Coronary artery (tissue), 2 donors: ENCODE measurements around the gene EN1.

ENCODE experiments used
- DNase-seq: peaks from one replicate; pipeline ENCODE4 v3.0.0-alpha.2; 2017; ENCODE audit warnings: low spot score
- H3K27ac ChIP-seq, 2 donors: fragments of 200-600 bp; sonication (generic); one replicate each; pipeline ENCODE4 v1.5.1; 2016 to 2019
- H3K4me3 ChIP-seq: fragments of 200-600 bp; sonication (generic); 2 replicates; pipeline ENCODE4 v1.5.1; 2016; ENCODE audit warnings: mild to moderate bottlenecking, moderate library complexity
- CTCF ChIP-seq: fragments of 200-600 bp; sonication (generic); IDR thresholded peaks from one replicate; pipeline ENCODE4 v1.5.1; 2019; ENCODE audit warnings: antibody characterized with exemption

Gene EN1

DNA sequence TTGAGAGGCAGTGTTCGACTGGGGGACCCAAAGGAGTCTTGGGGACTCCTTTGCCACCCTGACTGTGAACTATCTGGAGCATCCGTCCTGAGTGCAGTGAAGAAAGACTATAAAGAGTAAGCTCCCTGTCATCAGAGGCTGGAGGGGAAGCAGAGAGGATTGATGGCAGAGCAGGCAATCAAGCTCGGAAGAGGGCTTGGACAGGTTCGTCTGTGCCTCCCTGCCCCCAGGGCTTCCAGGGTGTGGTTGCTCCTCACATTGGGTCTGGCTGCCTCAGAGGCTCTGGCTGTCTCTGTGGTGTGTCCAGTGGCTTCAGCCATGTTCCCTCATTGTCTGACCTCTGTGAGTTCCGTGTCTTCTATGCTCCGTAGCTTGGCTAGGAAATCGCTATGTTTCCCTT lies 13.8 kb upstream of the EN1 start:
- TF ChIP-seq CTCF = no peak
- no peak for DNase-seq
- H3K4me3 ChIP-seq = no peak overlapping the region
- no peak overlapping the region for H3K27ac ChIP-seq

- TF ChIP-seq CTCF = no peak
- peak; percentile 36 for DNase-seq
- Histone ChIP-seq H3K4me3 (no peak overlapping the region), H3K27ac (no peak overlapping the region)
These were observed 13.1 kb upstream of the EN1 start for GRCh38 chr2:118860506-118860905.

DNA sequence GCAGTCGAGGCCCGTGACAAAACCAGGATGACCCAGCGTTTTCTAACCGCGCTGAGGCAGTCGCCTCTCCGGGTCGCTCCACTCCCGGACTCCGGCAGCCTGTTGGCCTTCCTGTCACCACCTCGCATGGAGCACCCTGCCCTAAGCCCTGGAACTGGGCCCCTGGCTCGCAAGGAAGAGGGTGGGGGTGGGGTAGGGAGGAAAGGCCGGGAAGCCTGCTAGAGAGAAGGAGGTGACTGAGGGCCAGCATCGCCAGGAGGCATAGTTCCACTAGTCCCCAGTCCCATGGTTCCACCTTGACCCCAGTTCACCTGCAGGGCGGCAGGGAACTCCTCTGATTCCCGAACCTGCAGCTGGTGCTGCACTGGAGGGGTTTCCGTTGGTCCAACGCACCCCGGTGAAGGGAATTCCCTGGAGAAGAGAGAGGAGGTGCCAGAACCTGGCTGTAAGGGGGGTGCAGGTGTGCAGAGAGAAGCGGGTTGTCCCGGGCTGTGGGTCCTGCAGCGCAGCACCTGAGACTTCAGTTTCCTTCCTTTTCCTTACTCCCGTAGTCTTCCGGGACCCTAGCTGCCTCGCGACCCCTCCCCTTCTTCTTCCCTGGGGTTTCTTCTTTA lies 11.8 kb upstream of the EN1 start:
- H3K27ac ChIP-seq = no peak overlapping the region
- H3K4me3 ChIP-seq = no peak overlapping the region
- DNase-seq = peak; percentile 65
- TF ChIP-seq CTCF = no peak

DNA sequence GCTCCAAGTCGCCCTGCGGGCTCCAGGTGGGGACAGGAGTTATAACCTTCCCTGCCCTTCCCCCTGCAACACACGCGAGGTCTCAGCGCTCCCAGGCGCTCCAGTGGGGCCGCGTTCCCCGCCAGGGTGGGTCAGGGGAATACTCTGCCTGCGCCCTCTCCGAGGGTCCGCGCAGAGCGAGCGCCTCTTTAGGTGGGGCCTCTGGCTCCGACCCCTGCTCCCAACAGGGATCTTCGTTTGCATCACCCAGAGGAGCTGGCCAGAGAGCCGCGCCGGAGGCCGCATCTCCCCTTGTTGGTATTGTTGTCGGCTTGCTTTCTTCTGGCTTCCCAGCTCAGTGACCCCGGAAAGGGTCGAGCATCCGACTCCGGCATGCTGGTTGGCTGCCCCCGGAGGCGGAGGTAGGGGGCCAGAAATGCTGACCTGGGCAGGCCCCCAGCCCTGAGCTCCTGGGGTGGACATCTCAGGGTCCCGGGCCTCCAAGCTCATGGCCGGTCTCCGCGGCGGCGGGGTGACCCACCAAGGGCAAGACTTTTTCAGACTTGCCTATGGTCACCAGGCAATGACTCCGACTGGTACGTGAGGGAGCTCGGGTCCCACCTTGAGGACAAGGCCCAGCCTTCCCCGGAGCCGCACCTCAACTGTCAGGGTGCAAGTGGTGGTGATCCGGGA lies 11.2 kb upstream of the EN1 start:
- peak; percentile 68 for DNase-seq
- Histone ChIP-seq H3K27ac (no peak overlapping the region), H3K4me3 (no peak overlapping the region)
- TF ChIP-seq CTCF = no peak

DNA sequence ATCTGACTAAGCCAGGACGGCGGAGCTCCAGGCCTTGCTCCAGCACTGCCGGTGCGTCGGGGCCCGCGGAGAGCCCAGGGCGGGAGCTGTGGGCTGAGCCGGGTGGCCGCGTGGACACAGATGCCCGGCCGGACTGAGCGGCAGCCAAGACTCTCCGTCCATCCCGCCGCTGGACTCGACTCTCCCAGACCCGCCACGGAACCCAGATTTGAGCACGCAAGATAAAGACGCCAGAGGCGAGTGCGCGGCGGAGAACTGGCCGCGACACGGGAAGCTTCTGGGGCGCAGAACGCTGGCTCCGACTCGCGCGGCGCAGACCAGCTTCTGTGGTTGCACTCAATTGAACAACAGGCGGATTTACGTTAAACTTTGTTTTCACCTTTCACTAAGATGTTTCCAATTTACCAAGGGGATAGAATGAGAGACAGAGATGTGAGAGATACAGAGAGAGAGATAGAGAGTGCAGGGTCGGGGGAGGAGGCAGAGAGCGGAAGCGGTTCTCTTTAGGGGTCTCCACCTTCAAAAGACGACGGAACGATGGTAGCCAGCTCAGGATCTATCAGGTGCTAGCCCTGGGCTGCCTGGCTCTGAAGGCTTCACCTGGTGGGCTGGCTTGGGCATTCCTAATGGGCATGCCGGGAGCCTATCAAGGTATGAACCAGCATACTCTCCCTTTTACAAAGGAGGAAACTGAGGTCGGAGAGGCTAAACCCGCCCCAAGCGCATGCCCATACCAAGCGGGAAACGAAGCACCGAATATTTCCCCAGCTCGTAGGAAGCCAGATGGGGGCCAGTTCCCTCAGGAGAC lies 10.4 kb upstream of the EN1 start:
- Histone ChIP-seq H3K4me3 (peak overlapping the region; percentile 18), H3K27ac (no peak overlapping the region)
- DNase-seq = no peak
- TF ChIP-seq CTCF = no peak

DNA sequence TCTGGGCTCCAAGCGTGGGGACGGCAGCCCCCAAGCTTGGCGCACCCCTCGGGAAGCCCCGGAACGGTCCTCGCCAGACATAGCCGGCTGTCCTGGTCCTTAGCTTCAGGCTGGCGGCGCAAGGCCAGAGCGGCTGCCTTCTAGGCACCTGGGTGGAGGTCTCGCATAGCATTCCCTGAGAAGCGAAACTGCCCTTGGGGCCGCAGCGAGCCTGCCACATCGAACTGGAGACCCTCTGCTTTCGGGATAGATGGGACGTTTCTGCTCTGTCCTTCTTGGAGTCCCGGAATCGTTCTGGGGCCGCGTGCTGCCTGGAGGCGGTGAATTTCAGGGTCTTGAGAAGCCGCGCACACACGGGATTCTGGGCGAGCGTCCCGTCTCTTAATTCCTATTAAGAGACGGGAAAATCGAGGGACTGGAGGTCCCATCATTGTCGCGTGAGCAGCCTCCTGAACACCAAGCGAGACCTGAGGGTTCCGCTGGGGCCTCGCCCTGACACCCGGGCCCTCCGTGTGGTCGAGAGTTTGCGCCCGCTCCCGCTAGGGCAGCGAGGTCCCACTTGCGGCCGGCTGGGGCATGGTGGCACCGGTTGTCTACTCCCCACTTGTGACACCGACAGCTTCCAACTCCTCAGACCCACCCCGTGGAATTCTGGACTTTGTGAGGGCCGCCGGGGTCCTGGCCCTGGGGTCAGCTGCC lies 9.7 kb upstream of the EN1 start:
- DNase-seq = peak; percentile 54
- TF ChIP-seq CTCF = no peak
- H3K4me3 ChIP-seq = peak overlapping the region; percentile 22
- H3K27ac ChIP-seq = no peak overlapping the region
